H9 (cell line): ENCODE measurements around the gene VSTM4. TPM values are rescaled to one million over a fixed set of nuclear protein-coding genes. Genes with fewer than 3 reads are reported as not detected.

ENCODE experiments used
- DNase-seq: peaks from one replicate; pipeline ENCODE4 v3.0.0-alpha.2; 2017
- H2AFZ ChIP-seq: one replicate; pipeline ENCODE4 v1.6.1; 2013; ENCODE audit warnings: mild to moderate bottlenecking, low read length, control low read depth, moderate library complexity
- H2AK5ac ChIP-seq: 2 replicates; pipeline ENCODE4 v1.6.1; 2013; ENCODE audit warnings: low read length, control low read depth, mixed read lengths; ENCODE audit not compliant: insufficient read length
- H2BK120ac ChIP-seq: one replicate; pipeline ENCODE4 v1.6.1; 2013; ENCODE audit warnings: low read depth, mild to moderate bottlenecking, low read length, control low read depth, inconsistent platforms; ENCODE audit not compliant: poor library complexity, severe bottlenecking
- H2BK12ac ChIP-seq: 2 replicates; pipeline ENCODE4 v1.6.1; 2013; ENCODE audit warnings: low read length, control low read depth, mixed read lengths, low read depth; ENCODE audit not compliant: insufficient read length
- H2BK15ac ChIP-seq: 2 replicates; pipeline ENCODE4 v1.6.1; 2013; ENCODE audit warnings: low read depth, low read length, control low read depth
- H2BK20ac ChIP-seq: one replicate; pipeline ENCODE4 v1.6.1; 2013; ENCODE audit warnings: low read depth, mild to moderate bottlenecking, low read length, control low read depth, inconsistent platforms; ENCODE audit not compliant: poor library complexity, severe bottlenecking
- H2BK5ac ChIP-seq: 2 replicates; pipeline ENCODE4 v1.6.1; 2013; ENCODE audit warnings: low read length, control low read depth, mixed read lengths; ENCODE audit not compliant: insufficient read length
- H3K14ac ChIP-seq: 2 replicates; pipeline ENCODE4 v1.6.1; 2013; ENCODE audit warnings: low read length, control low read depth; ENCODE audit not compliant: insufficient read depth
- H3K18ac ChIP-seq: 2 replicates; pipeline ENCODE4 v1.6.1; 2013; ENCODE audit warnings: low read depth, mild to moderate bottlenecking, mixed read lengths, low read length, control low read depth; ENCODE audit not compliant: insufficient read length
- H3K23ac ChIP-seq: 2 replicates; pipeline ENCODE4 v1.6.1; 2013; ENCODE audit warnings: low read length, control low read depth, mixed read lengths, low read depth; ENCODE audit not compliant: insufficient read length
- H3K23me2 ChIP-seq: 2 replicates; pipeline ENCODE4 v1.6.1; 2013; ENCODE audit warnings: low read depth, mild to moderate bottlenecking, mixed read lengths, low read length, control low read depth; ENCODE audit not compliant: insufficient read length, poor library complexity, severe bottlenecking
- H3K27ac ChIP-seq: 2 replicates; pipeline ENCODE4 v1.5.1; 2013; ENCODE audit warnings: low read length, control low read depth, mixed read lengths, low read depth; ENCODE audit not compliant: insufficient read length
- H3K27me3 ChIP-seq: 2 replicates; pipeline ENCODE4 v1.6.1; 2013; ENCODE audit warnings: low read length, control low read depth, inconsistent platforms; ENCODE audit not compliant: insufficient read depth
- H3K4ac ChIP-seq: 2 replicates; pipeline ENCODE4 v1.6.1; 2013; ENCODE audit warnings: low read depth, mild to moderate bottlenecking, control low read depth, inconsistent platforms, low read length, moderate library complexity
- H3K4me1 ChIP-seq: 2 replicates; pipeline ENCODE4 v1.6.1; 2013; ENCODE audit warnings: low read length, control low read depth, inconsistent platforms; ENCODE audit not compliant: insufficient read depth
- H3K4me2 ChIP-seq: 2 replicates; pipeline ENCODE4 v1.6.1; 2013; ENCODE audit warnings: low read length, control low read depth, mixed read lengths; ENCODE audit not compliant: insufficient read length, insufficient read depth
- H3K56ac ChIP-seq: 2 replicates; pipeline ENCODE4 v1.6.1; 2013; ENCODE audit warnings: low read depth, mild to moderate bottlenecking, mixed read lengths, low read length, control low read depth; ENCODE audit not compliant: insufficient read length
- H3K79me1 ChIP-seq: 2 replicates; pipeline ENCODE4 v1.6.1; 2013; ENCODE audit warnings: low read depth, mild to moderate bottlenecking, moderate library complexity, low read length, control low read depth, inconsistent platforms; ENCODE audit not compliant: insufficient read depth, poor library complexity, severe bottlenecking
- H3K79me2 ChIP-seq: 2 replicates; pipeline ENCODE4 v1.6.1; 2013; ENCODE audit warnings: low read length, control low read depth, inconsistent platforms; ENCODE audit not compliant: insufficient read depth
- H3K9ac ChIP-seq: 2 replicates; pipeline ENCODE4 v1.6.1; 2013; ENCODE audit warnings: low read length, control low read depth, mixed read lengths; ENCODE audit not compliant: insufficient read length; ENCODE audit errors: extremely low read depth
- H3K9me3 ChIP-seq: one replicate; pipeline ENCODE4 v1.6.1; 2013; ENCODE audit warnings: low read depth, low read length, inconsistent platforms; ENCODE audit not compliant: control insufficient read depth
- H3T11ph ChIP-seq: one replicate; pipeline ENCODE4 v1.6.1; 2013; ENCODE audit warnings: mild to moderate bottlenecking, low read length, control low read depth, inconsistent platforms
- H4K20me1 ChIP-seq: one replicate; pipeline ENCODE4 v1.6.1; 2013; ENCODE audit not compliant: control insufficient read depth, insufficient read length, insufficient read depth
- H4K5ac ChIP-seq: 2 replicates; pipeline ENCODE4 v1.6.1; 2013; ENCODE audit warnings: low read depth, mild to moderate bottlenecking, mixed read lengths, low read length, control low read depth; ENCODE audit not compliant: insufficient read length
- H4K8ac ChIP-seq: replicated peaks from 2 replicates; pipeline ENCODE4 v1.6.1; 2013; ENCODE audit warnings: low read length, control low read depth, mixed read lengths, low read depth; ENCODE audit not compliant: insufficient read length
- H4K91ac ChIP-seq: 2 replicates; pipeline ENCODE4 v1.6.1; 2013; ENCODE audit warnings: low read depth, mild to moderate bottlenecking, moderate library complexity, mixed read lengths, low read length, control low read depth; ENCODE audit not compliant: insufficient read length
- H3K27ac Mint-ChIP-seq, 3 experiments: 2 replicates in 2 of 3; 3 replicates in 1 of 3; pipeline ENCODE4 v1.8.0; 2020 to 2021; ENCODE audit warnings: mixed read lengths in 3 of 3, mild to moderate bottlenecking in 1 of 3, moderate library complexity in 1 of 3
- H3K27me3 Mint-ChIP-seq: 2 replicates; pipeline ENCODE4 v1.8.0; 2021; ENCODE audit warnings: low read depth, mild to moderate bottlenecking, moderate library complexity, mixed read lengths
- H3K36me3 Mint-ChIP-seq, 3 experiments: 2 replicates in 2 of 3; 3 replicates in 1 of 3; pipeline ENCODE4 v1.8.0; 2020 to 2021; ENCODE audit warnings: low read depth in 3 of 3, mixed read lengths in 3 of 3; ENCODE audit not compliant: insufficient read depth in 1 of 3
- H3K4me1 Mint-ChIP-seq, 2 experiments: 2 replicates each; pipeline ENCODE4 v1.8.0; 2020; ENCODE audit warnings: mixed read lengths in 2 of 2
- H3K4me3 Mint-ChIP-seq, 2 experiments: 2 replicates in 1 of 2; 3 replicates in 1 of 2; pipeline ENCODE4 v1.8.0; 2020 to 2021; ENCODE audit warnings: mild to moderate bottlenecking in 2 of 2, mixed read lengths in 2 of 2, moderate library complexity in 1 of 2
- H3K9me3 Mint-ChIP-seq, 2 experiments: 2 replicates in 1 of 2; 3 replicates in 1 of 2; pipeline ENCODE4 v1.8.0; 2020; ENCODE audit warnings: mild to moderate bottlenecking in 2 of 2, mixed read lengths in 2 of 2, moderate library complexity in 1 of 2
- CTCF ChIP-seq: fragments of 200-600 bp; sonication (generic); conservative IDR thresholded peaks from 3 replicates; pipeline ENCODE4 v1.8.0; 2021; ENCODE audit warnings: antibody characterized with exemption, mild to moderate bottlenecking
- WGBS: extraction: QIAGEN DNeasy Blood & Tissue Kit; methylation state at CpG from one replicate; pipeline ENCODE4 v1.1.7; 2013; ENCODE audit warnings: missing lambda C conversion rate, low lambda C conversion rate, mixed read lengths; ENCODE audit not compliant: insufficient read length; ENCODE audit errors: extremely low coverage; 5-methylcytosine and 5-hydroxymethylcytosine counted together
- total RNA-seq: library from RNA; stranded (reverse); gene quantifications from 2 replicates; pipeline ENCODE4 v1.2.1, GENCODE V29; 2021

VSTM4 gene
- total RNA-seq, 1 experiment from 2014 or later, result 0.44 TPM

- Mint-ChIP-seq H3K36me3 (peaks cover 4 to 15% (median 4%) of the 10 kb centered on the region in 3 experiments; a peak in 6 of 7 replicates), H3K4me1 (peaks cover 16 to 21% of the 10 kb centered on the region in 2 experiments), H3K4me3 (no peak overlapping the region), H3K9me3 (peaks cover 15 to 18% of the 10 kb centered on the region in 2 experiments), H3K27me3 (peaks cover 48% of the 10 kb centered on the region), H3K27ac (no peak overlapping the region)
- H2BK12ac ChIP-seq, result no peak overlapping the region
- no peak overlapping the region for H2BK5ac ChIP-seq
- no peak overlapping the region for H2AK5ac ChIP-seq
- no peaks in the 10 kb centered on the region; the same call in 1 of the 2 replicates for H3K4me1 ChIP-seq
- no peaks in the 10 kb centered on the region for H3K79me2 ChIP-seq
- no peak overlapping the region for H4K91ac ChIP-seq
- no CpG with 5 or more reads among the region's 6 CpGs for WGBS
- no peaks in the 10 kb centered on the region for H3K79me1 ChIP-seq
- H3K23ac ChIP-seq, result no peak overlapping the region
- DNase-seq, result no peak
- no peak overlapping the region for H3K56ac ChIP-seq
- TF ChIP-seq CTCF, result no peak
- H3K27me3 ChIP-seq, result no peaks in the 10 kb centered on the region
- H3K14ac ChIP-seq, result 0 out of 2 replicates have a peak overlapping the region, but pooled peaks have one; percentile 35
- H2BK120ac ChIP-seq, result no peak overlapping the region
- H3K18ac ChIP-seq, result peak overlapping the region; percentile 30
- no peak overlapping the region for H2BK20ac ChIP-seq
- no peak overlapping the region for H4K5ac ChIP-seq
- no peak overlapping the region for H3K27ac ChIP-seq
- no peaks in the 10 kb centered on the region for H3K23me2 ChIP-seq
- H3K4me2 ChIP-seq, result no peak overlapping the region
- no peak overlapping the region for H3T11ph ChIP-seq
- H3K4ac ChIP-seq, result no peak overlapping the region
- no peak overlapping the region for H2AFZ ChIP-seq
- no peak overlapping the region for H2BK15ac ChIP-seq
- no peak overlapping the region for H3K9ac ChIP-seq
- no peak overlapping the region for H4K8ac ChIP-seq
- no peaks in the 10 kb centered on the region for H4K20me1 ChIP-seq
- no peaks in the 10 kb centered on the region for H3K9me3 ChIP-seq
Observed at GRCh38 chr10:49090696-49091380, 24.5 kb downstream of the VSTM4 start.
